ENCODE data around the gene TNFRSF9.

TNFRSF9 gene

GRCh38 chr1:7868070-7868780 is 72.4 kb downstream of the TNFRSF9 start:
- no peak for DNase-seq

GRCh38 chr1:7865978-7866377 is 74.7 kb downstream of the TNFRSF9 start:
- DNase-seq = no peak

All from DMS79 (cell line).